Keratinocyte (primary cell): Measurements from ENCODE around the gene COMMD9.

Experiments used
- EZH2 ChIP-seq: IDR thresholded peaks from one replicate; pipeline ENCODE4 v1.6.1; 2012; ENCODE audit warnings: inconsistent platforms, mild to moderate bottlenecking, low read length, moderate library complexity
- TF ChIP-seq, protein P1 (sequence below), 3 experiments: IDR thresholded peaks in 1 of 3; conservative IDR thresholded peaks in 1 of 3; optimal IDR thresholded peaks in 1 of 3; 2 replicates in 2 of 3; 3 replicates in 1 of 3; pipeline versions ENCODE3 to v1.5.1; 2011; ENCODE audit warnings: low read length in 3 of 3, mild to moderate bottlenecking in 3 of 3, moderate library complexity in 2 of 3, control low read depth in 1 of 3, inconsistent platforms in 1 of 3; ENCODE audit not compliant: insufficient read depth in 2 of 3; ENCODE audit errors: extremely low read depth in 1 of 3

DNA sequence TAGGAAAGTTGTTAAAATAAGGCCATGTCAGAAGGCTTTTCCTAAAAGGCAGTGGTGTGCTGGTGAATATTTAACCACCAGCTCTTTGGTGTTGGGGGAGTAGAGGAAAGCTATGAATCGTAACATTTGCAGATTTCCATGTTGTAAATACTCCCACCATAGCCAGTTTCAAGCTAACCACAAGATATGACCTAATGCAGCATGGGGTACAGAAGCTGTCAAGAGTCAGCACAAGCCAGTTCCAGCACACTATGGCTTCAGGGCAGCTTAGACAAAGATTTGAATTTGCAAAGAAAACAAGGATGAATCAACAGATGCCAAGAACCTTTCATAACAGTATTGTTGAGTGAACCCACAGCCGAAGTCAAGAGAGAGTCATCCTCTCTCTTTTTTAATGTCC, 40.0 kb downstream of the COMMD9 start:
- TF ChIP-seq, protein P1, sequence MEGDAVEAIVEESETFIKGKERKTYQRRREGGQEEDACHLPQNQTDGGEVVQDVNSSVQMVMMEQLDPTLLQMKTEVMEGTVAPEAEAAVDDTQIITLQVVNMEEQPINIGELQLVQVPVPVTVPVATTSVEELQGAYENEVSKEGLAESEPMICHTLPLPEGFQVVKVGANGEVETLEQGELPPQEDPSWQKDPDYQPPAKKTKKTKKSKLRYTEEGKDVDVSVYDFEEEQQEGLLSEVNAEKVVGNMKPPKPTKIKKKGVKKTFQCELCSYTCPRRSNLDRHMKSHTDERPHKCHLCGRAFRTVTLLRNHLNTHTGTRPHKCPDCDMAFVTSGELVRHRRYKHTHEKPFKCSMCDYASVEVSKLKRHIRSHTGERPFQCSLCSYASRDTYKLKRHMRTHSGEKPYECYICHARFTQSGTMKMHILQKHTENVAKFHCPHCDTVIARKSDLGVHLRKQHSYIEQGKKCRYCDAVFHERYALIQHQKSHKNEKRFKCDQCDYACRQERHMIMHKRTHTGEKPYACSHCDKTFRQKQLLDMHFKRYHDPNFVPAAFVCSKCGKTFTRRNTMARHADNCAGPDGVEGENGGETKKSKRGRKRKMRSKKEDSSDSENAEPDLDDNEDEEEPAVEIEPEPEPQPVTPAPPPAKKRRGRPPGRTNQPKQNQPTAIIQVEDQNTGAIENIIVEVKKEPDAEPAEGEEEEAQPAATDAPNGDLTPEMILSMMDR (optimal IDR thresholded peaks at IDR 0.05 in 1 of 3, IDR thresholded peaks at IDR 0.05 in 1 of 3, conservative IDR thresholded peaks at IDR 0.05 in 1 of 3; ENCODE audit: extremely low read depth in 1 of 3, insufficient read depth in 2 of 3, low read length in 3 of 3) = no peak
- no peak for TF ChIP-seq EZH2
